ENCODE results near the gene RALGDS. TPM values are rescaled to one million over a fixed set of nuclear protein-coding genes. Genes with fewer than 3 reads are reported as not detected.
A peak's percentile ranks its signal among the peaks of the same experiment; 100 is the strongest.

Gene RALGDS
- total RNA-seq, 5 donors from 2014 or later (not counting 1 experiment from before 2014, with no cell fraction given) = 81.0 to 161 (median 137) TPM

- H3K36me3 ChIP-seq (ENCODE audit: control insufficient read depth in 2 of 2, extremely low read depth in 1 of 2, insufficient read depth in 1 of 2, low read length in 1 of 2) = no peaks in the 10 kb centered on the region
- no peak for DNase-seq
Observed at GRCh38 chr9:133161547-133161950, 40.5 kb upstream of the RALGDS start.

GRCh38 chr9:133160742-133161546, 39.9 kb upstream of the RALGDS start:
- Histone ChIP-seq H3K4me1 (ENCODE audit: control insufficient read depth in 1 of 2, extremely low read depth in 1 of 2, insufficient read depth in 2 of 2, low read length in 2 of 2) (peaks cover 0 to 18% of the 10 kb centered on the region in 2 experiments), H3K27me3 (replicated peaks in 1 of 2; ENCODE audit: control insufficient read depth in 2 of 2, extremely low read depth in 1 of 2, insufficient read depth in 2 of 2, low read length in 1 of 2) (peaks cover 0 to 23% of the 10 kb centered on the region in 2 experiments), H3K9me3 (no peaks in the 10 kb centered on the region), H3K27ac (ENCODE audit: low read length) (no peak overlapping the region), H3K4me3 (ENCODE audit: control insufficient read depth in 1 of 2, extremely low read depth in 1 of 2, low read length in 1 of 2) (no peak overlapping the region), H3K36me3 (ENCODE audit: control insufficient read depth in 2 of 2, extremely low read depth in 1 of 2, insufficient read depth in 1 of 2, low read length in 1 of 2) (no peaks in the 10 kb centered on the region)
- WGBS (ENCODE audit: insufficient coverage) = 47% methylated on average over 3 of the region's 9 CpGs
- Mint-ChIP-seq H3K36me3 (no peaks in the 10 kb centered on the region), H3K27me3 (peaks cover 0 to 2% of the 10 kb centered on the region in 2 donors), H3K4me3 (peak overlapping the region in 1 of 3 donors; percentile 50), H3K27ac (no peak overlapping the region), H3K9me3 (no peaks in the 10 kb centered on the region), H3K4me1 (peaks cover 0 to 18% (median 5%) of the 10 kb centered on the region in 3 donors)
- ATAC-seq (replicated peaks in 1 of 4) = peak; percentile 61 to 79 (median 66)
- DNase-seq = peak in 13 of 35 experiments; percentile 24 to 67 (median 32)
- POLR2A ChIA-PET = no interaction called here
- CTCF ChIA-PET = interaction anchor here (0.6 to 0.7 kb wide), 2 partner anchors 132 to 183 kb away, joined by 3 read pairs; partner anchors contain the start of gene GFI1B (in 1 of the 2)

More at GRCh38 chr9:133161547-133161950, 40.5 kb upstream of the RALGDS start:
- no peak for ATAC-seq (replicated peaks in 1 of 4)
- Mint-ChIP-seq H3K4me3 (peak overlapping the region in 2 of 3 donors; percentile 18 to 46), H3K4me1 (peaks cover 0 to 18% (median 5%) of the 10 kb centered on the region in 3 donors), H3K27ac (no peak overlapping the region), H3K36me3 (no peaks in the 10 kb centered on the region), H3K27me3 (peaks cover 0 to 2% of the 10 kb centered on the region in 2 donors), H3K9me3 (no peaks in the 10 kb centered on the region)
- POLR2A ChIA-PET = no interaction called here
- Histone ChIP-seq H3K9me3 (no peaks in the 10 kb centered on the region), H3K4me3 (ENCODE audit: control insufficient read depth in 1 of 2, extremely low read depth in 1 of 2, low read length in 1 of 2) (no peak overlapping the region), H3K27ac (ENCODE audit: low read length) (no peak overlapping the region), H3K4me1 (ENCODE audit: control insufficient read depth in 1 of 2, extremely low read depth in 1 of 2, insufficient read depth in 2 of 2, low read length in 2 of 2) (peaks cover 0 to 18% of the 10 kb centered on the region in 2 experiments), H3K27me3 (replicated peaks in 1 of 2; ENCODE audit: control insufficient read depth in 2 of 2, extremely low read depth in 1 of 2, insufficient read depth in 2 of 2, low read length in 1 of 2) (peaks cover 0 to 23% of the 10 kb centered on the region in 2 experiments)
- 84% methylated on average over 4 of the region's 4 CpGs for WGBS (ENCODE audit: insufficient coverage)
- CTCF ChIA-PET = no interaction called here

- peaks cover 0 to 2% of the 10 kb centered on the region in 2 donors for H3K27me3 Mint-ChIP-seq
Observed at GRCh38 chr9:133158695-133159094, 37.7 kb upstream of the RALGDS start.

GRCh38 chr9:133155156-133155555, 34.1 kb upstream of the RALGDS start:
- no peak overlapping the region for H3K27ac ChIP-seq (ENCODE audit: low read length)
- no peaks in the 10 kb centered on the region for H3K9me3 Mint-ChIP-seq
- H3K4me3 Mint-ChIP-seq = no peak overlapping the region
- ChIA-PET POLR2A (no interaction called here), CTCF (no interaction called here)
- WGBS (ENCODE audit: insufficient coverage) = 84% methylated on average over 4 of the region's 9 CpGs
- H3K4me1 ChIP-seq (ENCODE audit: control insufficient read depth in 1 of 2, extremely low read depth in 1 of 2, insufficient read depth in 2 of 2, low read length in 2 of 2) = no peaks in the 10 kb centered on the region
- H3K27me3 ChIP-seq (replicated peaks in 1 of 2; ENCODE audit: control insufficient read depth in 2 of 2, extremely low read depth in 1 of 2, insufficient read depth in 2 of 2, low read length in 1 of 2) = no peaks in the 10 kb centered on the region
- no peaks in the 10 kb centered on the region for H3K36me3 Mint-ChIP-seq
- ATAC-seq (replicated peaks in 1 of 4) (no peak), DNase-seq (no peak)
- no peak overlapping the region for H3K27ac Mint-ChIP-seq
- no peaks in the 10 kb centered on the region for H3K27me3 Mint-ChIP-seq
- H3K9me3 ChIP-seq = no peaks in the 10 kb centered on the region
- H3K4me3 ChIP-seq (ENCODE audit: control insufficient read depth in 1 of 2, extremely low read depth in 1 of 2, low read length in 1 of 2) = no peak overlapping the region
- H3K36me3 ChIP-seq (ENCODE audit: control insufficient read depth in 2 of 2, extremely low read depth in 1 of 2, insufficient read depth in 1 of 2, low read length in 1 of 2) = no peaks in the 10 kb centered on the region
- peaks cover 0 to 2% (median 0%) of the 10 kb centered on the region in 3 donors for H3K4me1 Mint-ChIP-seq

More at GRCh38 chr9:133158695-133159094, 37.7 kb upstream of the RALGDS start:
- peak overlapping the region in 1 of 2 donors; percentile 6 for H3K27ac Mint-ChIP-seq
- Histone ChIP-seq H3K27me3 (replicated peaks in 1 of 2; ENCODE audit: control insufficient read depth in 2 of 2, extremely low read depth in 1 of 2, insufficient read depth in 2 of 2, low read length in 1 of 2) (peaks cover 0 to 17% of the 10 kb centered on the region in 2 experiments), H3K4me1 (ENCODE audit: control insufficient read depth in 1 of 2, extremely low read depth in 1 of 2, insufficient read depth in 2 of 2, low read length in 2 of 2) (peaks cover 0 to 10% of the 10 kb centered on the region in 2 experiments), H3K27ac (ENCODE audit: low read length) (no peak overlapping the region), H3K9me3 (no peaks in the 10 kb centered on the region), H3K36me3 (ENCODE audit: control insufficient read depth in 2 of 2, extremely low read depth in 1 of 2, insufficient read depth in 1 of 2, low read length in 1 of 2) (no peaks in the 10 kb centered on the region), H3K4me3 (ENCODE audit: control insufficient read depth in 1 of 2, extremely low read depth in 1 of 2, low read length in 1 of 2) (no peak overlapping the region)
- H3K4me3 Mint-ChIP-seq = no peak overlapping the region
- no CpG with 5 or more reads among the region's 3 CpGs for WGBS (ENCODE audit: insufficient coverage)
- peaks cover 0 to 14% (median 3%) of the 10 kb centered on the region in 3 donors for H3K4me1 Mint-ChIP-seq
- ATAC-seq (replicated peaks in 1 of 4) (no peak), DNase-seq (no peak)
- no peaks in the 10 kb centered on the region for H3K9me3 Mint-ChIP-seq
- CTCF ChIA-PET = interaction anchor here (1.1 to 1.3 kb wide), 3 partner anchors 9 to 57 kb away, joined by 3 to 5 read pairs (median 3); no protein-coding TSS in a partner anchor
- POLR2A ChIA-PET = no interaction called here
- H3K36me3 Mint-ChIP-seq = no peaks in the 10 kb centered on the region

GRCh38 chr9:133154097-133154989, 33.3 kb upstream of the RALGDS start:
- Histone ChIP-seq H3K4me1 (ENCODE audit: control insufficient read depth in 1 of 2, extremely low read depth in 1 of 2, insufficient read depth in 2 of 2, low read length in 2 of 2) (peaks cover 3 to 6% of the 10 kb centered on the region in 2 experiments), H3K36me3 (ENCODE audit: control insufficient read depth in 2 of 2, extremely low read depth in 1 of 2, insufficient read depth in 1 of 2, low read length in 1 of 2) (no peaks in the 10 kb centered on the region), H3K27ac (ENCODE audit: low read length) (no peak overlapping the region), H3K4me3 (ENCODE audit: control insufficient read depth in 1 of 2, extremely low read depth in 1 of 2, low read length in 1 of 2) (no peak overlapping the region), H3K27me3 (replicated peaks in 1 of 2; ENCODE audit: control insufficient read depth in 2 of 2, extremely low read depth in 1 of 2, insufficient read depth in 2 of 2, low read length in 1 of 2) (no peaks in the 10 kb centered on the region), H3K9me3 (no peaks in the 10 kb centered on the region)
- H3K27ac Mint-ChIP-seq = no peak overlapping the region
- ATAC-seq (replicated peaks in 1 of 4) (no peak), DNase-seq (no peak)
- WGBS (ENCODE audit: insufficient coverage) = 85% methylated on average over 9 of the region's 13 CpGs
- no peaks in the 10 kb centered on the region for H3K9me3 Mint-ChIP-seq
- H3K4me1 Mint-ChIP-seq = peaks cover 0 to 2% (median 0%) of the 10 kb centered on the region in 3 donors
- ChIA-PET POLR2A (no interaction called here), CTCF (no interaction called here)
- no peaks in the 10 kb centered on the region for H3K27me3 Mint-ChIP-seq
- H3K4me3 Mint-ChIP-seq = no peak overlapping the region
- H3K36me3 Mint-ChIP-seq = no peaks in the 10 kb centered on the region
